OCI-LY1 (cell line): Measurements from ENCODE around the gene PTPN21.

Source experiments
- H2AFZ ChIP-seq: fragments of 200-600 bp; sonication (generic), shearing (Covaris generic); 2 replicates; pipeline ENCODE4 v1.6.0; 2014; ENCODE audit warnings: antibody characterized with exemption, mild to moderate bottlenecking, low read length
- H3F3A ChIP-seq: fragments of 200-600 bp; sonication (generic), shearing (Covaris generic); 2 replicates; pipeline ENCODE4 v1.6.0; 2014; ENCODE audit warnings: mild to moderate bottlenecking, antibody characterized with exemption, low read length, moderate library complexity; ENCODE audit not compliant: insufficient read depth
- H3K27ac ChIP-seq: fragments of 200-600 bp; sonication (generic); 2 replicates; pipeline ENCODE4 v1.5.1; 2014; ENCODE audit warnings: low read length, mixed run types, mild to moderate bottlenecking, low read depth; ENCODE audit not compliant: poor library complexity, severe bottlenecking
- H3K27me3 ChIP-seq: fragments of 200-600 bp; sonication (generic); 2 replicates; pipeline ENCODE4 v1.6.0; 2014; ENCODE audit warnings: antibody characterized with exemption, mild to moderate bottlenecking, low read length, moderate library complexity; ENCODE audit not compliant: insufficient read depth
- H3K36me3 ChIP-seq: fragments of 200-600 bp; sonication (generic); 2 replicates; pipeline ENCODE4 v1.6.1; 2014; ENCODE audit warnings: mild to moderate bottlenecking, antibody characterized with exemption, low read length, moderate library complexity, mixed read lengths; ENCODE audit not compliant: insufficient read depth
- H3K4me1 ChIP-seq: fragments of 200-600 bp; sonication (generic); 2 replicates; pipeline ENCODE4 v1.5.1; 2014; ENCODE audit warnings: mild to moderate bottlenecking, low read length, moderate library complexity; ENCODE audit not compliant: insufficient read depth, severe bottlenecking
- H3K4me2 ChIP-seq: fragments of 200-600 bp; sonication (generic), shearing (Covaris generic); 2 replicates; pipeline ENCODE4 v1.6.1; 2014; ENCODE audit warnings: low read length
- H3K4me3 ChIP-seq: fragments of 200-600 bp; sonication (generic); 2 replicates; pipeline ENCODE4 v1.5.1; 2014; ENCODE audit warnings: low read length, low read depth, mild to moderate bottlenecking, mixed read lengths; ENCODE audit not compliant: poor library complexity, severe bottlenecking
- H3K79me2 ChIP-seq: fragments of 200-600 bp; shearing (Covaris generic); 2 replicates; pipeline ENCODE4 v1.6.1; 2016; ENCODE audit warnings: mixed run types, low read length, mixed read lengths; ENCODE audit not compliant: insufficient read depth
- H3K9ac ChIP-seq: fragments of 200-600 bp; sonication (generic), shearing (Covaris generic); 2 replicates; pipeline ENCODE4 v1.6.1; 2014; ENCODE audit warnings: mild to moderate bottlenecking, low read length, mixed read lengths
- H3K9me2 ChIP-seq: fragments of 200-600 bp; sonication (generic), shearing (Covaris generic); 2 replicates; pipeline ENCODE4 v1.6.1; 2014; ENCODE audit warnings: low read depth, mild to moderate bottlenecking, low read length, mixed read lengths
- H3K9me3 ChIP-seq: fragments of 200-600 bp; shearing (Covaris generic); 2 replicates; pipeline ENCODE4 v1.6.1; 2014; ENCODE audit warnings: low read length, mixed read lengths
- H4K20me1 ChIP-seq: fragments of 200-600 bp; sonication (generic), shearing (Covaris generic); 2 replicates; pipeline ENCODE4 v1.6.0; 2016; ENCODE audit warnings: mild to moderate bottlenecking, low read length; ENCODE audit not compliant: insufficient read depth
- EZH2 ChIP-seq: fragments of 200-600 bp; sonication (generic), shearing (Covaris generic); IDR thresholded peaks from 2 replicates; pipeline ENCODE4 v1.8.0; 2017; ENCODE audit warnings: borderline replicate concordance, mixed run types, mild to moderate bottlenecking, antibody characterized with exemption, low read length, moderate library complexity, mixed read lengths
- TF ChIP-seq, protein P1 (sequence below): fragments of 200-600 bp; sonication (generic), shearing (Covaris generic); IDR thresholded peaks from 2 replicates; pipeline ENCODE4 v1.5.1; 2017; ENCODE audit warnings: mild to moderate bottlenecking, antibody characterized with exemption, low read length, moderate library complexity, mixed read lengths

Gene PTPN21

GRCh38 chr14:88521818-88522217, 33.0 kb downstream of the PTPN21 start:
- Histone ChIP-seq H3F3A (no peaks in the 10 kb centered on the region), H3K4me2 (no peak overlapping the region), H3K4me3 (no peak overlapping the region), H4K20me1 (no peaks in the 10 kb centered on the region), H3K4me1 (no peaks in the 10 kb centered on the region), H3K9ac (no peak overlapping the region), H3K27ac (no peak overlapping the region), H3K9me2 (no peaks in the 10 kb centered on the region), H3K36me3 (no peaks in the 10 kb centered on the region), H3K79me2 (no peaks in the 10 kb centered on the region), H2AFZ (no peak overlapping the region), H3K27me3 (no peaks in the 10 kb centered on the region), H3K9me3 (no peaks in the 10 kb centered on the region)
- TF ChIP-seq, protein P1, sequence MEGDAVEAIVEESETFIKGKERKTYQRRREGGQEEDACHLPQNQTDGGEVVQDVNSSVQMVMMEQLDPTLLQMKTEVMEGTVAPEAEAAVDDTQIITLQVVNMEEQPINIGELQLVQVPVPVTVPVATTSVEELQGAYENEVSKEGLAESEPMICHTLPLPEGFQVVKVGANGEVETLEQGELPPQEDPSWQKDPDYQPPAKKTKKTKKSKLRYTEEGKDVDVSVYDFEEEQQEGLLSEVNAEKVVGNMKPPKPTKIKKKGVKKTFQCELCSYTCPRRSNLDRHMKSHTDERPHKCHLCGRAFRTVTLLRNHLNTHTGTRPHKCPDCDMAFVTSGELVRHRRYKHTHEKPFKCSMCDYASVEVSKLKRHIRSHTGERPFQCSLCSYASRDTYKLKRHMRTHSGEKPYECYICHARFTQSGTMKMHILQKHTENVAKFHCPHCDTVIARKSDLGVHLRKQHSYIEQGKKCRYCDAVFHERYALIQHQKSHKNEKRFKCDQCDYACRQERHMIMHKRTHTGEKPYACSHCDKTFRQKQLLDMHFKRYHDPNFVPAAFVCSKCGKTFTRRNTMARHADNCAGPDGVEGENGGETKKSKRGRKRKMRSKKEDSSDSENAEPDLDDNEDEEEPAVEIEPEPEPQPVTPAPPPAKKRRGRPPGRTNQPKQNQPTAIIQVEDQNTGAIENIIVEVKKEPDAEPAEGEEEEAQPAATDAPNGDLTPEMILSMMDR = no peak
- TF ChIP-seq EZH2 = no peak

DNA sequence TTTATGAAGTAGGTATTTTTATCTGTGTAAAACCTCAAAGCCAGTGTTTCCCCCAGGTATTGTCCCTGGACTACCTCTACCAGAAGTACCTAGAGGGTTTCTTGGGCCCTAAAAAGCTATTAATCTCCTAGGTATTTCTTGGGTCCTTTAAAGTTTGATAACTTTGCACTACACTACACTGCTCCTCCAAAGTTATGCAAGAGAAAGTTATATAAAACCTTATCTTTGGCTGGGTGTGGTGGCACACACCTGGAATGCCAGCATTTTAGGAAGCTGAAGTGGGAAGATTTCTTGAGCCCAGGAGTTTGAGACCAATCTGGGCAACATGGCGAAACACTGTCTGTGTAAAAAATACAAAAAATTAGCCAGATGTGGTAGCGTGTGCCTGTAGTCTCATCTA, 34.9 kb downstream of the PTPN21 start:
- no peaks in the 10 kb centered on the region for H3K9me2 ChIP-seq
- no peak overlapping the region for H3K4me3 ChIP-seq
- no peak overlapping the region for H3K9ac ChIP-seq
- no peak overlapping the region for H3K4me2 ChIP-seq
- H3F3A ChIP-seq = no peaks in the 10 kb centered on the region
- H3K27ac ChIP-seq = no peak overlapping the region
- H4K20me1 ChIP-seq = no peaks in the 10 kb centered on the region
- no peaks in the 10 kb centered on the region for H3K9me3 ChIP-seq
- H3K27me3 ChIP-seq = no peaks in the 10 kb centered on the region
- no peaks in the 10 kb centered on the region for H3K79me2 ChIP-seq
- no peak overlapping the region for H2AFZ ChIP-seq
- no peaks in the 10 kb centered on the region for H3K4me1 ChIP-seq
- no peak for TF ChIP-seq EZH2
- TF ChIP-seq, protein P1 = no peak
- H3K36me3 ChIP-seq = no peaks in the 10 kb centered on the region

- Histone ChIP-seq H3K4me2 (no peak overlapping the region), H3K36me3 (no peaks in the 10 kb centered on the region), H3K9ac (no peak overlapping the region), H4K20me1 (no peaks in the 10 kb centered on the region), H3K4me3 (no peak overlapping the region), H3K4me1 (no peaks in the 10 kb centered on the region), H3K27me3 (no peaks in the 10 kb centered on the region), H3K9me3 (no peaks in the 10 kb centered on the region), H3K9me2 (no peaks in the 10 kb centered on the region), H3F3A (no peaks in the 10 kb centered on the region), H2AFZ (no peak overlapping the region), H3K79me2 (no peaks in the 10 kb centered on the region), H3K27ac (no peak overlapping the region)
- TF ChIP-seq, protein P1 = no peak
Measured at GRCh38 chr14:88518592-88519512, 36.0 kb downstream of the PTPN21 start.
